Nephron progenitor cell (in vitro differentiated cells): Measurements from ENCODE around the gene KLF5.
A peak's percentile ranks its signal among the peaks of the same experiment; 100 is the strongest.

Experiments used
- DNase-seq: peaks from one replicate; pipeline ENCODE4 v3.0.0; 2021
- H3K27ac Mint-ChIP-seq: 2 replicates; pipeline ENCODE4 v1.8.0; 2021; ENCODE audit warnings: mild to moderate bottlenecking, moderate library complexity, mixed read lengths
- H3K27me3 Mint-ChIP-seq: 2 replicates; pipeline ENCODE4 v1.8.0; 2021; ENCODE audit warnings: mild to moderate bottlenecking, low read depth, mixed read lengths; ENCODE audit not compliant: poor library complexity
- H3K36me3 Mint-ChIP-seq: 2 replicates; pipeline ENCODE4 v1.8.0; 2021; ENCODE audit warnings: low read depth, mixed read lengths
- H3K4me1 Mint-ChIP-seq: 2 replicates; pipeline ENCODE4 v1.8.0; 2021; ENCODE audit warnings: mixed read lengths
- H3K4me3 Mint-ChIP-seq: 2 replicates; pipeline ENCODE4 v1.8.0; 2021; ENCODE audit warnings: mild to moderate bottlenecking, moderate library complexity, mixed read lengths
- H3K9me3 Mint-ChIP-seq: 2 replicates; pipeline ENCODE4 v1.8.0; 2021; ENCODE audit warnings: mild to moderate bottlenecking, moderate library complexity, mixed read lengths
- CTCF ChIP-seq: fragments of 200-600 bp; sonication (generic); IDR thresholded peaks from 2 replicates; pipeline ENCODE4 v1.5.0; 2021; ENCODE audit warnings: antibody characterized with exemption

Gene KLF5

GRCh38 chr13:73074926-73075325 lies 16.1 kb downstream of the KLF5 start:
- no peak for TF ChIP-seq CTCF
- Mint-ChIP-seq H3K27me3 (peaks cover 14% of the 10 kb centered on the region), H3K27ac (no peak overlapping the region), H3K4me3 (no peak overlapping the region), H3K4me1 (peaks cover 21% of the 10 kb centered on the region), H3K9me3 (no peaks in the 10 kb centered on the region), H3K36me3 (no peaks in the 10 kb centered on the region)
- DNase-seq: no peak

GRCh38 chr13:73075546-73075945 lies 16.7 kb downstream of the KLF5 start:
- no peaks in the 10 kb centered on the region for H3K9me3 Mint-ChIP-seq
- H3K27ac Mint-ChIP-seq: no peak overlapping the region
- peaks cover 21% of the 10 kb centered on the region for H3K4me1 Mint-ChIP-seq
- H3K4me3 Mint-ChIP-seq: peak overlapping the region; percentile 48
- peaks cover 14% of the 10 kb centered on the region for H3K27me3 Mint-ChIP-seq
- DNase-seq: peak; percentile 4
- H3K36me3 Mint-ChIP-seq: no peaks in the 10 kb centered on the region
- no peak for TF ChIP-seq CTCF

- Mint-ChIP-seq H3K27me3 (peaks cover 14% of the 10 kb centered on the region), H3K36me3 (no peaks in the 10 kb centered on the region), H3K4me3 (peak overlapping the region; percentile 48), H3K27ac (no peak overlapping the region), H3K4me1 (peaks cover 21% of the 10 kb centered on the region), H3K9me3 (no peaks in the 10 kb centered on the region)
- no peak for DNase-seq
- TF ChIP-seq CTCF: no peak
Measured at GRCh38 chr13:73075954-73076353, 17.1 kb downstream of the KLF5 start.

- Mint-ChIP-seq H3K4me1 (peaks cover 27% of the 10 kb centered on the region), H3K9me3 (no peaks in the 10 kb centered on the region), H3K4me3 (no peak overlapping the region), H3K27me3 (peaks cover 14% of the 10 kb centered on the region), H3K27ac (no peak overlapping the region), H3K36me3 (no peaks in the 10 kb centered on the region)
- no peak for DNase-seq
- TF ChIP-seq CTCF: no peak
Measured at GRCh38 chr13:73077865-73078264, 19.1 kb downstream of the KLF5 start.

- no peak overlapping the region for H3K4me3 Mint-ChIP-seq
- H3K9me3 Mint-ChIP-seq: no peaks in the 10 kb centered on the region
- no peak overlapping the region for H3K27ac Mint-ChIP-seq
- DNase-seq: no peak
- no peaks in the 10 kb centered on the region for H3K36me3 Mint-ChIP-seq
- peaks cover 10% of the 10 kb centered on the region for H3K27me3 Mint-ChIP-seq
- peaks cover 19% of the 10 kb centered on the region for H3K4me1 Mint-ChIP-seq
- no peak for TF ChIP-seq CTCF
Measured at GRCh38 chr13:73079359-73079758, 20.6 kb downstream of the KLF5 start.

- no peak for TF ChIP-seq CTCF
- no peaks in the 10 kb centered on the region for H3K9me3 Mint-ChIP-seq
- no peaks in the 10 kb centered on the region for H3K36me3 Mint-ChIP-seq
- H3K4me1 Mint-ChIP-seq: peaks cover 6% of the 10 kb centered on the region
- H3K27me3 Mint-ChIP-seq: peaks cover 6% of the 10 kb centered on the region
- peak overlapping the region; percentile 76 for H3K27ac Mint-ChIP-seq
- DNase-seq: no peak
- H3K4me3 Mint-ChIP-seq: no peak overlapping the region
Measured at GRCh38 chr13:73081256-73081915, 22.6 kb downstream of the KLF5 start.
